ENCODE results near the gene PITRM1.

Gene PITRM1

DNA sequence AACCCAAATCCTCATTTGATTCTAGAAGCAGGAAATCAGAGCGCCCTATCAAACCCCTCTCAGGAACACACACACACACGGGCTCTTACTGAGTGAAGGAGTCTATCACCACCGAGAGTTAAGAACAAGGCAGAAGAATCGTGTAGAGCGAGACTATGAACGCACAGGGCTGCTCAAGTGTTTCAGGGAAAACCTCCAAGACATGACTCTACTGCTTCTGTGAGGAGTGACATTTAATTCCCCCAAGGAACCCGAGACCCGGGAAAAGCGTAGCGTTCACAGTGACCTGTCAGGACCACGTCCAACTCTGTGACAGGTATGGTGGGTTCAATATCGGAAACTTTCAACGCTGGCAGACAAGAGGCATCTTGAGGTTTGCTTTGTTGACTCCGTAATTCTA is 21.6 kb downstream of the PITRM1 start:
- H3K4ac ChIP-seq (ENCODE audit: low read depth in 1 of 2, low read length in 2 of 2), result no peak overlapping the region
- peaks cover 5% of the 10 kb centered on the region for H3K4me1 ChIP-seq (ENCODE audit: control insufficient read depth, insufficient read depth, low read depth, low read length)
- no peak overlapping the region for H3K9ac ChIP-seq (ENCODE audit: low read length)
- no peak for DNase-seq
- no peak overlapping the region for H2AK5ac ChIP-seq (ENCODE audit: low read length, severe bottlenecking)
- H3K23ac ChIP-seq (ENCODE audit: low read length in 2 of 2), result no peak overlapping the region
- no peak overlapping the region for H3K27ac ChIP-seq (ENCODE audit: low read length, poor library complexity, severe bottlenecking)
- no peak overlapping the region for H2BK15ac ChIP-seq (ENCODE audit: low read depth, poor library complexity, severe bottlenecking)
- H3K4me2 ChIP-seq (ENCODE audit: low read length, poor library complexity, severe bottlenecking), result no peak overlapping the region
- no peak overlapping the region for H2BK5ac ChIP-seq (ENCODE audit: low read depth, low read length, poor library complexity, severe bottlenecking)
- no peak overlapping the region for H3K18ac ChIP-seq (ENCODE audit: low read depth in 1 of 2, low read length in 2 of 2)
- no peak overlapping the region for H3K14ac ChIP-seq (ENCODE audit: low read length in 2 of 2)
- no peak overlapping the region for H2BK120ac ChIP-seq (ENCODE audit: low read depth, low read length)
- no peaks in the 10 kb centered on the region for H3K9me3 ChIP-seq (ENCODE audit: control insufficient read depth, low read length)
- H2AFZ ChIP-seq (ENCODE audit: low read depth, low read length), result no peak overlapping the region
- H3K4me3 ChIP-seq (ENCODE audit: insufficient read depth in 1 of 2, low read depth in 1 of 2, low read length in 2 of 2), result no peak overlapping the region
- H3K79me1 ChIP-seq (replicated peaks; ENCODE audit: low read length, poor library complexity, severe bottlenecking), result peaks cover 44% of the 10 kb centered on the region
- no peak overlapping the region for H4K8ac ChIP-seq (ENCODE audit: low read length)
- 95% methylated on average over 14 of the region's 14 CpGs for WGBS
- no peak overlapping the region for H4K91ac ChIP-seq (ENCODE audit: low read length)
- no peak overlapping the region for H2BK12ac ChIP-seq (ENCODE audit: low read length in 2 of 2)
- no peaks in the 10 kb centered on the region for H3K27me3 ChIP-seq (ENCODE audit: control insufficient read depth in 1 of 2, insufficient read depth in 1 of 2, low read length in 2 of 2)
- peaks cover 66 to 100% of the 10 kb centered on the region in 2 experiments for H3K36me3 ChIP-seq (ENCODE audit: control insufficient read depth in 1 of 2, insufficient read depth in 2 of 2, low read depth in 1 of 2, low read length in 2 of 2)

- WGBS, result 98% methylated on average over 13 of the region's 13 CpGs
- no peak overlapping the region for H4K91ac ChIP-seq (ENCODE audit: low read length)
- no peak overlapping the region for H3K4ac ChIP-seq (ENCODE audit: low read depth in 1 of 2, low read length in 2 of 2)
- peaks cover 69 to 100% of the 10 kb centered on the region in 2 experiments for H3K36me3 ChIP-seq (ENCODE audit: control insufficient read depth in 1 of 2, insufficient read depth in 2 of 2, low read depth in 1 of 2, low read length in 2 of 2)
- H4K8ac ChIP-seq (ENCODE audit: low read length), result no peak overlapping the region
- peaks cover 5% of the 10 kb centered on the region for H3K4me1 ChIP-seq (ENCODE audit: control insufficient read depth, insufficient read depth, low read depth, low read length)
- H3K27me3 ChIP-seq (ENCODE audit: control insufficient read depth in 1 of 2, insufficient read depth in 1 of 2, low read length in 2 of 2), result no peaks in the 10 kb centered on the region
- no peak overlapping the region for H2BK12ac ChIP-seq (ENCODE audit: low read length in 2 of 2)
- no peak overlapping the region for H2BK15ac ChIP-seq (ENCODE audit: low read depth, poor library complexity, severe bottlenecking)
- no peak overlapping the region for H3K27ac ChIP-seq (ENCODE audit: low read length, poor library complexity, severe bottlenecking)
- H2BK5ac ChIP-seq (ENCODE audit: low read depth, low read length, poor library complexity, severe bottlenecking), result no peak overlapping the region
- no peak overlapping the region for H2AK5ac ChIP-seq (ENCODE audit: low read length, severe bottlenecking)
- peaks cover 45% of the 10 kb centered on the region for H3K79me1 ChIP-seq (replicated peaks; ENCODE audit: low read length, poor library complexity, severe bottlenecking)
- no peak overlapping the region for H3K18ac ChIP-seq (ENCODE audit: low read depth in 1 of 2, low read length in 2 of 2)
- H2AFZ ChIP-seq (ENCODE audit: low read depth, low read length), result no peak overlapping the region
- H3K14ac ChIP-seq (ENCODE audit: low read length in 2 of 2), result no peak overlapping the region
- no peak overlapping the region for H3K9ac ChIP-seq (ENCODE audit: low read length)
- no peak for DNase-seq
- no peak overlapping the region for H3K4me3 ChIP-seq (ENCODE audit: insufficient read depth in 1 of 2, low read depth in 1 of 2, low read length in 2 of 2)
- H3K23ac ChIP-seq (ENCODE audit: low read length in 2 of 2), result no peak overlapping the region
- no peak overlapping the region for H3K4me2 ChIP-seq (ENCODE audit: low read length, poor library complexity, severe bottlenecking)
- no peaks in the 10 kb centered on the region for H3K9me3 ChIP-seq (ENCODE audit: control insufficient read depth, low read length)
- no peak overlapping the region for H2BK120ac ChIP-seq (ENCODE audit: low read depth, low read length)
These were observed 22.2 kb downstream of the PITRM1 start for GRCh38 chr10:3150366-3150765.

GRCh38 chr10:3149918-3150317 is 22.7 kb downstream of the PITRM1 start:
- Histone ChIP-seq H2BK12ac (ENCODE audit: low read length in 2 of 2) (no peak overlapping the region), H3K27me3 (ENCODE audit: control insufficient read depth in 1 of 2, insufficient read depth in 1 of 2, low read length in 2 of 2) (no peaks in the 10 kb centered on the region), H2BK120ac (ENCODE audit: low read depth, low read length) (no peak overlapping the region), H3K27ac (ENCODE audit: low read length, poor library complexity, severe bottlenecking) (no peak overlapping the region), H3K4ac (ENCODE audit: low read depth in 1 of 2, low read length in 2 of 2) (no peak overlapping the region), H3K4me3 (ENCODE audit: insufficient read depth in 1 of 2, low read depth in 1 of 2, low read length in 2 of 2) (no peak overlapping the region), H2BK15ac (ENCODE audit: low read depth, poor library complexity, severe bottlenecking) (no peak overlapping the region), H3K18ac (ENCODE audit: low read depth in 1 of 2, low read length in 2 of 2) (no peak overlapping the region), H4K8ac (ENCODE audit: low read length) (no peak overlapping the region), H2AFZ (ENCODE audit: low read depth, low read length) (no peak overlapping the region), H3K36me3 (ENCODE audit: control insufficient read depth in 1 of 2, insufficient read depth in 2 of 2, low read depth in 1 of 2, low read length in 2 of 2) (peaks cover 69 to 100% of the 10 kb centered on the region in 2 experiments), H3K9ac (ENCODE audit: low read length) (no peak overlapping the region), H2BK5ac (ENCODE audit: low read depth, low read length, poor library complexity, severe bottlenecking) (no peak overlapping the region), H3K4me1 (ENCODE audit: control insufficient read depth, insufficient read depth, low read depth, low read length) (peaks cover 5% of the 10 kb centered on the region), H2AK5ac (ENCODE audit: low read length, severe bottlenecking) (no peak overlapping the region), H3K9me3 (ENCODE audit: control insufficient read depth, low read length) (no peaks in the 10 kb centered on the region), H4K91ac (ENCODE audit: low read length) (no peak overlapping the region), H3K23ac (ENCODE audit: low read length in 2 of 2) (no peak overlapping the region), H3K79me1 (replicated peaks; ENCODE audit: low read length, poor library complexity, severe bottlenecking) (peaks cover 45% of the 10 kb centered on the region), H3K4me2 (ENCODE audit: low read length, poor library complexity, severe bottlenecking) (no peak overlapping the region), H3K14ac (ENCODE audit: low read length in 2 of 2) (no peak overlapping the region)
- DNase-seq, result no peak
- 90% methylated on average over 11 of the region's 11 CpGs for WGBS

- H4K91ac ChIP-seq (ENCODE audit: low read length), result peak overlapping the region; percentile 22
- no peak overlapping the region for H3K9ac ChIP-seq (ENCODE audit: low read length)
- no peak overlapping the region for H3K4ac ChIP-seq (ENCODE audit: low read depth in 1 of 2, low read length in 2 of 2)
- H2BK5ac ChIP-seq (ENCODE audit: low read depth, low read length, poor library complexity, severe bottlenecking), result no peak overlapping the region
- no peak overlapping the region for H2BK12ac ChIP-seq (ENCODE audit: low read length in 2 of 2)
- H2BK120ac ChIP-seq (ENCODE audit: low read depth, low read length), result no peak overlapping the region
- H3K27ac ChIP-seq (ENCODE audit: low read length, poor library complexity, severe bottlenecking), result no peak overlapping the region
- WGBS, result 90% methylated on average over 8 of the region's 9 CpGs
- H3K18ac ChIP-seq (ENCODE audit: low read depth in 1 of 2, low read length in 2 of 2), result peak overlapping the region in 1 of 2 experiments; percentile 0
- no peak overlapping the region for H2AK5ac ChIP-seq (ENCODE audit: low read length, severe bottlenecking)
- no peak overlapping the region for H4K8ac ChIP-seq (ENCODE audit: low read length)
- H3K4me3 ChIP-seq (ENCODE audit: insufficient read depth in 1 of 2, low read depth in 1 of 2, low read length in 2 of 2), result peak overlapping the region in 1 of 2 experiments; percentile 18
- no peaks in the 10 kb centered on the region for H3K9me3 ChIP-seq (ENCODE audit: control insufficient read depth, low read length)
- no peak overlapping the region for H2BK15ac ChIP-seq (ENCODE audit: low read depth, poor library complexity, severe bottlenecking)
- no peak overlapping the region for H3K23ac ChIP-seq (ENCODE audit: low read length in 2 of 2)
- peaks cover 41% of the 10 kb centered on the region for H3K79me1 ChIP-seq (replicated peaks; ENCODE audit: low read length, poor library complexity, severe bottlenecking)
- no peaks in the 10 kb centered on the region for H3K27me3 ChIP-seq (ENCODE audit: control insufficient read depth in 1 of 2, insufficient read depth in 1 of 2, low read length in 2 of 2)
- H3K4me2 ChIP-seq (ENCODE audit: low read length, poor library complexity, severe bottlenecking), result no peak overlapping the region
- peaks cover 5% of the 10 kb centered on the region for H3K4me1 ChIP-seq (ENCODE audit: control insufficient read depth, insufficient read depth, low read depth, low read length)
- peaks cover 71 to 100% of the 10 kb centered on the region in 2 experiments for H3K36me3 ChIP-seq (ENCODE audit: control insufficient read depth in 1 of 2, insufficient read depth in 2 of 2, low read depth in 1 of 2, low read length in 2 of 2)
- H3K14ac ChIP-seq (ENCODE audit: low read length in 2 of 2), result no peak overlapping the region
- no peak for DNase-seq
- no peak overlapping the region for H2AFZ ChIP-seq (ENCODE audit: low read depth, low read length)
These were observed 23.6 kb downstream of the PITRM1 start for GRCh38 chr10:3148994-3149393.
